OCI-LY1 (cell line): Measurements from ENCODE around the gene VWC2.

Experiments used
- CTCF ChIP-seq: fragments of 200-600 bp; sonication (generic), shearing (Covaris generic); IDR thresholded peaks from 2 replicates; pipeline ENCODE4 v1.5.1; 2017; ENCODE audit warnings: mild to moderate bottlenecking, antibody characterized with exemption, low read length, moderate library complexity, mixed read lengths
- EZH2 ChIP-seq: fragments of 200-600 bp; sonication (generic), shearing (Covaris generic); IDR thresholded peaks from 2 replicates; pipeline ENCODE4 v1.8.0; 2017; ENCODE audit warnings: borderline replicate concordance, mixed run types, mild to moderate bottlenecking, antibody characterized with exemption, low read length, moderate library complexity, mixed read lengths

- no peak for TF ChIP-seq CTCF
- TF ChIP-seq EZH2 = no peak
Measured at GRCh38 chr7:49781996-49782395, 8.6 kb downstream of the VWC2 start.
